ENCODE results near the gene REP15. TPM values are rescaled to one million over a fixed set of nuclear protein-coding genes. Genes with fewer than 3 reads are reported as not detected.

Gene REP15
- total and polyA plus RNA-seq, 2 experiments from 2014 or later = 0.38 to 0.89 TPM

DNA sequence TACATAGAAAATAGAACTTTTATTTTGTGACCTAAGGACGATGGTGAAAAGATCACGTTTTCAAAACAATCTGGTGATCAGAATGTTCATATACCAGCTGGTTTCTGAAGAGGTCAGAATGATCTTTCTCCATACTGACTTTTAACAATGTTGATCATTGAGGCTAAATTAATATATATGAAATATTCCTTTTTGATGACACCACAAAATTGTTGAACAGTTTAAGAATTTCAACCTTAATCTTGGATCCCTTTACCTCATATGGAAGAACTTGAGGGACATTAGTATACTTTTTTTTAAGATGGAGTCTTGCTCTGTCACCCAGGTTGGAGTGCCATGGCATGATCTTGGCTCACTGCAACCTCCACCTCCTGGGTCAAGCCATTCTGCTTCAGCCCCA is 2.8 kb upstream of the REP15 start:
- no peak for ATAC-seq
- Mint-ChIP-seq H3K4me1 (no peaks in the 10 kb centered on the region), H3K4me3 (no peak overlapping the region), H3K9me3 (no peaks in the 10 kb centered on the region), H3K27me3 (ENCODE audit: insufficient read depth, low read depth, poor library complexity) (no peaks in the 10 kb centered on the region), H3K27ac (no peak overlapping the region), H3K36me3 (ENCODE audit: low read depth) (peaks cover 15% of the 10 kb centered on the region)
- Histone ChIP-seq H3F3A (replicated peaks; ENCODE audit: low read depth) (no peaks in the 10 kb centered on the region), H3K36me3 (ENCODE audit: insufficient read depth) (peaks cover 23% of the 10 kb centered on the region; the same call in 1 of the 2 replicates), H3K4me3 (no peak overlapping the region), H2AFZ (no peak overlapping the region), H3K4me1 (ENCODE audit: insufficient read depth) (no peaks in the 10 kb centered on the region), H3K27ac (ENCODE audit: low read depth) (no peak overlapping the region), H4K20me1 (replicated peaks; ENCODE audit: insufficient read depth) (no peaks in the 10 kb centered on the region), H3K27me3 (ENCODE audit: insufficient read depth) (no peaks in the 10 kb centered on the region), H3K4me2 (no peak overlapping the region), H3K9me2 (ENCODE audit: insufficient read depth) (no peaks in the 10 kb centered on the region), H3K79me2 (replicated peaks; ENCODE audit: insufficient read depth) (no peaks in the 10 kb centered on the region)
- no peak for DNase-seq (ENCODE audit: low spot score)
- TF ChIP-seq JUNB (IDR thresholded peaks at IDR 0.05; ENCODE audit: unreplicated experiment) (no peak), POLR2AphosphoS5 (IDR thresholded peaks at IDR 0.05; ENCODE audit: low read depth) (no peak), ZNF331 (CRISPR knock-in tag; IDR thresholded peaks at IDR 0.05; ENCODE audit: low read depth) (no peak), REST (IDR thresholded peaks at IDR 0.05; ENCODE audit: unreplicated experiment) (no peak), EZH2phosphoT487 (IDR thresholded peaks at IDR 0.05; ENCODE audit: unreplicated experiment) (no peak), ZNF114 (CRISPR knock-in tag; IDR thresholded peaks at IDR 0.05) (no peak), CTCF (conservative IDR thresholded peaks at IDR 0.05; ENCODE audit: low read depth in 2 of 2) (no peak), STAT1 (IDR thresholded peaks at IDR 0.05; ENCODE audit: unreplicated experiment) (no peak), NANOG (IDR thresholded peaks at IDR 0.05; ENCODE audit: borderline replicate concordance) (no peak), CREB1 (CRISPR knock-in tag; IDR thresholded peaks at IDR 0.05; ENCODE audit: low read depth) (no peak), EZH2 (IDR thresholded peaks at IDR 0.05; ENCODE audit: low read depth, unreplicated experiment) (no peak)
- TF ChIP-seq, protein P1, sequence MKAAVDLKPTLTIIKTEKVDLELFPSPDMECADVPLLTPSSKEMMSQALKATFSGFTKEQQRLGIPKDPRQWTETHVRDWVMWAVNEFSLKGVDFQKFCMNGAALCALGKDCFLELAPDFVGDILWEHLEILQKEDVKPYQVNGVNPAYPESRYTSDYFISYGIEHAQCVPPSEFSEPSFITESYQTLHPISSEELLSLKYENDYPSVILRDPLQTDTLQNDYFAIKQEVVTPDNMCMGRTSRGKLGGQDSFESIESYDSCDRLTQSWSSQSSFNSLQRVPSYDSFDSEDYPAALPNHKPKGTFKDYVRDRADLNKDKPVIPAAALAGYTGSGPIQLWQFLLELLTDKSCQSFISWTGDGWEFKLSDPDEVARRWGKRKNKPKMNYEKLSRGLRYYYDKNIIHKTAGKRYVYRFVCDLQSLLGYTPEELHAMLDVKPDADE (IDR thresholded peaks at IDR 0.05) = no peak
- TF ChIP-seq, protein P2, sequence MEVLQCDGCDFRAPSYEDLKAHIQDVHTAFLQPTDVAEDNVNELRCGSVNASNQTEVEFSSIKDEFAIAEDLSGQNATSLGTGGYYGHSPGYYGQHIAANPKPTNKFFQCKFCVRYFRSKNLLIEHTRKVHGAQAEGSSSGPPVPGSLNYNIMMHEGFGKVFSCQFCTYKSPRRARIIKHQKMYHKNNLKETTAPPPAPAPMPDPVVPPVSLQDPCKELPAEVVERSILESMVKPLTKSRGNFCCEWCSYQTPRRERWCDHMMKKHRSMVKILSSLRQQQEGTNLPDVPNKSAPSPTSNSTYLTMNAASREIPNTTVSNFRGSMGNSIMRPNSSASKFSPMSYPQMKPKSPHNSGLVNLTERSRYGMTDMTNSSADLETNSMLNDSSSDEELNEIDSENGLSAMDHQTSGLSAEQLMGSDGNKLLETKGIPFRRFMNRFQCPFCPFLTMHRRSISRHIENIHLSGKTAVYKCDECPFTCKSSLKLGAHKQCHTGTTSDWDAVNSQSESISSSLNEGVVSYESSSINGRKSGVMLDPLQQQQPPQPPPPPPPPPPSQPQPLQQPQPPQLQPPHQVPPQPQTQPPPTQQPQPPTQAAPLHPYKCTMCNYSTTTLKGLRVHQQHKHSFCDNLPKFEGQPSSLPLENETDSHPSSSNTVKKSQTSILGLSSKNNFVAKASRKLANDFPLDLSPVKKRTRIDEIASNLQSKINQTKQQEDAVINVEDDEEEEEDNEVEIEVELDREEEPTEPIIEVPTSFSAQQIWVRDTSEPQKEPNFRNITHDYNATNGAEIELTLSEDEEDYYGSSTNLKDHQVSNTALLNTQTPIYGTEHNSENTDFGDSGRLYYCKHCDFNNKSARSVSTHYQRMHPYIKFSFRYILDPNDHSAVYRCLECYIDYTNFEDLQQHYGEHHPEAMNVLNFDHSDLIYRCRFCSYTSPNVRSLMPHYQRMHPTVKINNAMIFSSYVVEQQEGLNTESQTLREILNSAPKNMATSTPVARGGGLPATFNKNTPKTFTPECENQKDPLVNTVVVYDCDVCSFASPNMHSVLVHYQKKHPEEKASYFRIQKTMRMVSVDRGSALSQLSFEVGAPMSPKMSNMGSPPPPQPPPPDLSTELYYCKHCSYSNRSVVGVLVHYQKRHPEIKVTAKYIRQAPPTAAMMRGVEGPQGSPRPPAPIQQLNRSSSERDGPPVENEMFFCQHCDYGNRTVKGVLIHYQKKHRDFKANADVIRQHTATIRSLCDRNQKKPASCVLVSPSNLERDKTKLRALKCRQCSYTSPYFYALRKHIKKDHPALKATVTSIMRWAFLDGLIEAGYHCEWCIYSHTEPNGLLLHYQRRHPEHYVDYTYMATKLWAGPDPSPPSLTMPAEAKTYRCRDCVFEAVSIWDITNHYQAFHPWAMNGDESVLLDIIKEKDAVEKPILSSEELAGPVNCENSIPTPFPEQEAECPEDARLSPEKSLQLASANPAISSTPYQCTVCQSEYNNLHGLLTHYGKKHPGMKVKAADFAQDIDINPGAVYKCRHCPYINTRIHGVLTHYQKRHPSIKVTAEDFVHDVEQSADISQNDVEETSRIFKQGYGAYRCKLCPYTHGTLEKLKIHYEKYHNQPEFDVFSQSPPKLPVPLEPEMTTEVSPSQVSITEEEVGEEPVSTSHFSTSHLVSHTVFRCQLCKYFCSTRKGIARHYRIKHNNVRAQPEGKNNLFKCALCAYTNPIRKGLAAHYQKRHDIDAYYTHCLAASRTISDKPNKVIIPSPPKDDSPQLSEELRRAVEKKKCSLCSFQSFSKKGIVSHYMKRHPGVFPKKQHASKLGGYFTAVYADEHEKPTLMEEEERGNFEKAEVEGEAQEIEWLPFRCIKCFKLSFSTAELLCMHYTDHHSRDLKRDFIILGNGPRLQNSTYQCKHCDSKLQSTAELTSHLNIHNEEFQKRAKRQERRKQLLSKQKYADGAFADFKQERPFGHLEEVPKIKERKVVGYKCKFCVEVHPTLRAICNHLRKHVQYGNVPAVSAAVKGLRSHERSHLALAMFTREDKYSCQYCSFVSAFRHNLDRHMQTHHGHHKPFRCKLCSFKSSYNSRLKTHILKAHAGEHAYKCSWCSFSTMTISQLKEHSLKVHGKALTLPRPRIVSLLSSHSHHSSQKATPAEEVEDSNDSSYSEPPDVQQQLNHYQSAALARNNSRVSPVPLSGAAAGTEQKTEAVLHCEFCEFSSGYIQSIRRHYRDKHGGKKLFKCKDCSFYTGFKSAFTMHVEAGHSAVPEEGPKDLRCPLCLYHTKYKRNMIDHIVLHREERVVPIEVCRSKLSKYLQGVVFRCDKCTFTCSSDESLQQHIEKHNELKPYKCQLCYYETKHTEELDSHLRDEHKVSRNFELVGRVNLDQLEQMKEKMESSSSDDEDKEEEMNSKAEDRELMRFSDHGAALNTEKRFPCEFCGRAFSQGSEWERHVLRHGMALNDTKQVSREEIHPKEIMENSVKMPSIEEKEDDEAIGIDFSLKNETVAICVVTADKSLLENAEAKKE (CRISPR knock-in tag; IDR thresholded peaks at IDR 0.05) = no peak

Measured in GM23338 (cell line).